GM21723 (cell line): ENCODE data around the gene PNKD.

Experiments
- ATAC-seq: cut with Tn5 transposase; IDR thresholded peaks from one replicate; pipeline ENCODE4 v1.9.1; 2021; ENCODE audit warnings: mild to moderate bottlenecking, moderate library complexity; ENCODE audit not compliant: unreplicated experiment

Gene PNKD

GRCh38 chr2:218334531-218334930 is 64.2 kb downstream of the PNKD start:
- ATAC-seq: no peak

- ATAC-seq: no peak
These were observed 70.3 kb downstream of the PNKD start for GRCh38 chr2:218340656-218341055.

GRCh38 chr2:218341381-218341780 is 71.1 kb downstream of the PNKD start:
- no peak for ATAC-seq

- no peak for ATAC-seq
These were observed 72.5 kb downstream of the PNKD start for GRCh38 chr2:218342837-218343236.

- ATAC-seq: no peak
These were observed 73.3 kb downstream of the PNKD start for GRCh38 chr2:218343591-218343990.

- no peak for ATAC-seq
These were observed 73.9 kb downstream of the PNKD start for GRCh38 chr2:218344090-218344754.

GRCh38 chr2:218344755-218345417 is 74.6 kb downstream of the PNKD start:
- no peak for ATAC-seq

GRCh38 chr2:218345491-218346236 is 75.3 kb downstream of the PNKD start:
- no peak for ATAC-seq

- ATAC-seq: no peak
These were observed 76.9 kb downstream of the PNKD start for GRCh38 chr2:218347172-218347571.

GRCh38 chr2:218354045-218354444 is 83.7 kb downstream of the PNKD start:
- ATAC-seq: no peak

GRCh38 chr2:218354850-218355443 is 84.6 kb downstream of the PNKD start:
- ATAC-seq: no peak

- ATAC-seq: no peak
These were observed 87.2 kb downstream of the PNKD start for GRCh38 chr2:218357236-218358177.

GRCh38 chr2:218360453-218360852 is 90.1 kb downstream of the PNKD start:
- ATAC-seq: no peak

GRCh38 chr2:218362606-218363005 is 92.3 kb downstream of the PNKD start:
- no peak for ATAC-seq

GRCh38 chr2:218363736-218364135 is 93.4 kb downstream of the PNKD start:
- no peak for ATAC-seq

- no peak for ATAC-seq
These were observed 93.9 kb downstream of the PNKD start for GRCh38 chr2:218364196-218364595.

- ATAC-seq: no peak
These were observed 96.5 kb downstream of the PNKD start for GRCh38 chr2:218366621-218367414.

GRCh38 chr2:218367415-218368149 is 97.3 kb downstream of the PNKD start:
- ATAC-seq: peak; percentile 99

- no peak for ATAC-seq
These were observed 97.8 kb downstream of the PNKD start for GRCh38 chr2:218368150-218368528.
